Measurements from ENCODE around the gene CDKAL1.

Gene CDKAL1

DNA sequence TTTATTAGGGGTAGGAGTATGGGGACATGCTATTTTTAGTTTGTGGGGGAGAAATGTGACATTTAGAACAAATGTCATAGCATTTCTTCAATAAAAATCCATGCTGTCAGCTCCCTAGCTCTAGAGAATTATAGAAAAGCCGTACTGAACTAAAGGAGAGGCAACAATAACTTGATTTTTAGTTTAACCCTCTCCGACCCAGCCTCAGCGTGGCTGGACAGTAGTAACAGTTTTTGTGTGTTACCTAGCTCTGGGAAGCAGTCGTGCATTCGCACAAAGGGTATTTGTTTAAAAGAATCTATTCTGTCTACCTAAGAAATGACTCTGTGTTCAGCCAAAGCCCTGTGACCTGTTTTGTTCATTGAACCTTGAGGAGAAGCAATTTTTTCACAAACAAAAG lies 616.9 kb downstream of the CDKAL1 start:
- TF ChIP-seq YY1 (IDR thresholded peaks at IDR 0.05; ENCODE audit: low read depth), result no peak

DNA sequence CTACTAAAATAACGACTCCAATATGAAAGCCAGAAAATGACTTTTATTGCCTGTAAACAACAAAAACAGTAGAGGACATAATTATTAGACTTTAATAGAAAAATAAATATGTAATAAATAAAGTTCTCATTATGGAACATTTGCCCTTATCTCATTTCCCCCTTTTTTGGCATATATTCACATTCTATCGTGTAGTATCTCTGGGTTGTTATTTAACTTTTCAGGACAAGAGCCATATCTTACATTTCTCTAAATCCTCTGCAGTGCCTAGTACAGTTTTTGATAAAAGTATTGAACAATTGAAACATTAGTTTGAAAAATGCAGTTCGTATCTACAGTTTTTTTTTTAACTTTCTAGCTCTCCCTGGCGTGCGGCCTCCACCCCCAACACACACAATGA lies 617.3 kb downstream of the CDKAL1 start:
- TF ChIP-seq EP300 (IDR thresholded peaks at IDR 0.05; ENCODE audit: borderline replicate concordance), result no peak
- no peak for TF ChIP-seq YY1 (IDR thresholded peaks at IDR 0.05; ENCODE audit: low read depth)
- no peak for TF ChIP-seq REST (IDR thresholded peaks at IDR 0.05; ENCODE audit: low read depth)
- no peak for TF ChIP-seq RAD21 (IDR thresholded peaks at IDR 0.05; ENCODE audit: low read depth)
- no peak for TF ChIP-seq CREB1 (IDR thresholded peaks at IDR 0.05; ENCODE audit: low read depth)
- TF ChIP-seq TCF12 (IDR thresholded peaks at IDR 0.05; ENCODE audit: low read depth), result no peak
- TF ChIP-seq CEBPB (IDR thresholded peaks at IDR 0.05), result no peak
- TF ChIP-seq USF1 (IDR thresholded peaks at IDR 0.05), result no peak
- no peak for TF ChIP-seq TEAD4 (IDR thresholded peaks at IDR 0.05)
- TF ChIP-seq, protein P1, sequence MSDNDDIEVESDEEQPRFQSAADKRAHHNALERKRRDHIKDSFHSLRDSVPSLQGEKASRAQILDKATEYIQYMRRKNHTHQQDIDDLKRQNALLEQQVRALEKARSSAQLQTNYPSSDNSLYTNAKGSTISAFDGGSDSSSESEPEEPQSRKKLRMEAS (IDR thresholded peaks at IDR 0.05), result no peak
- no peak for TF ChIP-seq TAF1 (IDR thresholded peaks at IDR 0.05; ENCODE audit: low read depth)
- TF ChIP-seq EGR1 (IDR thresholded peaks at IDR 0.05), result no peak
- no peak for TF ChIP-seq FOXM1 (IDR thresholded peaks at IDR 0.05; ENCODE audit: borderline replicate concordance, low read depth)
- no peak for TF ChIP-seq ZBTB7A (IDR thresholded peaks at IDR 0.05; ENCODE audit: low read depth)
- no peak for TF ChIP-seq NFIC (IDR thresholded peaks at IDR 0.05)

- TF ChIP-seq TCF12 (IDR thresholded peaks at IDR 0.05; ENCODE audit: low read depth) (no peak), CEBPB (IDR thresholded peaks at IDR 0.05) (no peak), EGR1 (IDR thresholded peaks at IDR 0.05) (no peak)
These were observed 623.1 kb downstream of the CDKAL1 start for GRCh38 chr6:21157186-21157929.

DNA sequence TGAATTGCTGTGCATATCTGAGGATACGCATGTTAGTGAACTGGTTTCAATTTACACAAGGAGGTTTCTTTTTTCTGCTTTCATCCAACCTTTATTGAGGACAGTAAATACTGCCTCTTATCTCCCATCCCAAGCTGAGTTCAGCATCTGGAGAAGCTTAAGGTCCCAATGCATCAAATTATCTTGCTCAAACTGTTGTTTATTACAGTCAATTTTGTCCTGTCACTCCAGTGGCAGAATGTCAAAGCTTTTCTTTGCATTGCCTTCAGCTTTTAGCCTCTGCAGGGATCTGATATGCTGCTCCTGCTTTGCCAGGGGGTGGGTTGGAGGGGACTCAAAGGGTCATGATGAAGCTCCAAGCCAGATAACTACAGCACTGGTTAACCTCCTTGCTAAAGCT lies 623.9 kb downstream of the CDKAL1 start:
- TF ChIP-seq FOXM1 (IDR thresholded peaks at IDR 0.05; ENCODE audit: borderline replicate concordance, low read depth) (no peak), EGR1 (IDR thresholded peaks at IDR 0.05) (no peak), TEAD4 (IDR thresholded peaks at IDR 0.05) (no peak), ZBTB7A (IDR thresholded peaks at IDR 0.05; ENCODE audit: low read depth) (no peak), USF1 (IDR thresholded peaks at IDR 0.05) (no peak), YY1 (IDR thresholded peaks at IDR 0.05; ENCODE audit: low read depth) (no peak), NFIC (IDR thresholded peaks at IDR 0.05) (no peak), EP300 (IDR thresholded peaks at IDR 0.05; ENCODE audit: borderline replicate concordance) (no peak), REST (IDR thresholded peaks at IDR 0.05; ENCODE audit: low read depth) (no peak), RAD21 (IDR thresholded peaks at IDR 0.05; ENCODE audit: low read depth) (no peak), CEBPB (IDR thresholded peaks at IDR 0.05) (no peak), CREB1 (IDR thresholded peaks at IDR 0.05; ENCODE audit: low read depth) (no peak), TAF1 (IDR thresholded peaks at IDR 0.05; ENCODE audit: low read depth) (no peak), TCF12 (IDR thresholded peaks at IDR 0.05; ENCODE audit: low read depth) (no peak)
- TF ChIP-seq, protein P1 (IDR thresholded peaks at IDR 0.05), result no peak

- TF ChIP-seq USF1 (IDR thresholded peaks at IDR 0.05) (no peak), REST (IDR thresholded peaks at IDR 0.05; ENCODE audit: low read depth) (no peak), NFIC (IDR thresholded peaks at IDR 0.05) (no peak), FOXM1 (IDR thresholded peaks at IDR 0.05; ENCODE audit: borderline replicate concordance, low read depth) (no peak), YY1 (IDR thresholded peaks at IDR 0.05; ENCODE audit: low read depth) (no peak), CEBPB (IDR thresholded peaks at IDR 0.05) (no peak), TAF1 (IDR thresholded peaks at IDR 0.05; ENCODE audit: low read depth) (no peak), RAD21 (IDR thresholded peaks at IDR 0.05; ENCODE audit: low read depth) (no peak), EP300 (IDR thresholded peaks at IDR 0.05; ENCODE audit: borderline replicate concordance) (no peak)
- TF ChIP-seq, protein P1 (IDR thresholded peaks at IDR 0.05), result no peak
These were observed 624.6 kb downstream of the CDKAL1 start for GRCh38 chr6:21158873-21159272.
